IMR-90 (cell line): Measurements from ENCODE around the gene KRTAP10-6. TPM values are rescaled to one million over a fixed set of nuclear protein-coding genes. Genes with fewer than 3 reads are reported as not detected.

ENCODE experiments used
- ATAC-seq: fragments of 200-7000 bp; cut with Tn5 transposase; 2 replicates; pipeline ENCODE4 v1.9.1; 2020; ENCODE audit warnings: low read depth, mild to moderate bottlenecking, moderate library complexity
- BruUV-seq: library from RNA; stranded (reverse); fragments of 400-500 nt; replicated peaks from 2 replicates; lab custom pipeline; 2021; lab: Mats Ljungman, UMichigan
- CTCF ChIA-PET: fragments of 300-600 bp; formaldehyde crosslinking; extraction: SDS; loops from one replicate; lab custom pipeline; 2021; ENCODE audit warnings: antibody characterized with exemption; lab: Yijun Ruan, JAX
- POLR2A ChIA-PET: fragments of 300-600 bp; sonication (Branson Sonifier 250); formaldehyde crosslinking; loops from one replicate; lab custom pipeline; 2022; ENCODE audit warnings: antibody characterized with exemption; ENCODE audit not compliant: unreplicated experiment; lab: Charles Lee
- DNase-seq: peaks from one replicate; pipeline ENCODE4 v3.0.0; 2013
- H2AFZ ChIP-seq: replicated peaks from 2 replicates; pipeline ENCODE3; 2013; ENCODE audit warnings: low read length, mild to moderate bottlenecking; ENCODE audit not compliant: poor library complexity
- H2AK5ac ChIP-seq: 2 replicates; pipeline ENCODE4 v1.6.1; 2013; ENCODE audit warnings: low read depth, low read length, inconsistent platforms
- H2AK9ac ChIP-seq: replicated peaks from 2 replicates; pipeline ENCODE3; 2013; ENCODE audit warnings: mild to moderate bottlenecking, low read depth, low read length, moderate library complexity; ENCODE audit not compliant: poor library complexity
- H2BK120ac ChIP-seq: 2 replicates; pipeline ENCODE4 v1.6.1; 2013; ENCODE audit warnings: low read depth, low read length, inconsistent platforms
- H2BK15ac ChIP-seq: 3 replicates; pipeline ENCODE4 v1.6.1; 2013; ENCODE audit warnings: low read depth, low read length, inconsistent platforms
- H2BK20ac ChIP-seq: 2 replicates; pipeline ENCODE4 v1.6.1; 2013; ENCODE audit warnings: low read depth, mild to moderate bottlenecking, inconsistent platforms, low read length, moderate library complexity
- H2BK5ac ChIP-seq: 2 replicates; pipeline ENCODE4 v1.6.1; 2013; ENCODE audit warnings: mild to moderate bottlenecking, low read depth, low read length, inconsistent platforms; ENCODE audit not compliant: poor library complexity, severe bottlenecking
- H3K14ac ChIP-seq: replicated peaks from 2 replicates; pipeline ENCODE4 v1.6.1; 2013; ENCODE audit warnings: low read depth, low read length, inconsistent platforms
- H3K18ac ChIP-seq: 2 replicates; pipeline ENCODE4 v1.6.1; 2013; ENCODE audit warnings: low read depth, low read length, control low read depth
- H3K23ac ChIP-seq: 2 replicates; pipeline ENCODE4 v1.6.1; 2013; ENCODE audit warnings: low read depth, low read length, inconsistent platforms
- H3K27ac ChIP-seq: 2 replicates; pipeline ENCODE4 v1.5.1; 2013; ENCODE audit warnings: mild to moderate bottlenecking, control low read depth, low read length; ENCODE audit not compliant: insufficient read depth
- H3K27me3 ChIP-seq: 2 replicates; pipeline ENCODE4 v1.6.1; 2013; ENCODE audit warnings: low read length; ENCODE audit not compliant: control insufficient read depth, insufficient read depth
- H3K36me3 ChIP-seq: 2 replicates; pipeline ENCODE4 v1.6.1; 2013; ENCODE audit warnings: low read length, mixed read lengths; ENCODE audit not compliant: control insufficient read depth, insufficient read depth
- H3K4ac ChIP-seq: 2 replicates; pipeline ENCODE4 v1.6.1; 2013; ENCODE audit warnings: low read depth, low read length, inconsistent platforms
- H3K4me1 ChIP-seq: 2 replicates; pipeline ENCODE4 v1.6.1; 2013; ENCODE audit warnings: low read length, mixed read lengths; ENCODE audit not compliant: control insufficient read depth, insufficient read depth
- H3K4me2 ChIP-seq: 2 replicates; pipeline ENCODE4 v1.6.1; 2013; ENCODE audit warnings: low read depth, mild to moderate bottlenecking, control low read depth, low read length, moderate library complexity
- H3K4me3 ChIP-seq: 2 replicates; pipeline ENCODE4 v1.5.1; 2013; ENCODE audit warnings: low read depth, mild to moderate bottlenecking, control low read depth, low read length, moderate library complexity; ENCODE audit not compliant: insufficient read depth
- H3K56ac ChIP-seq: 2 replicates; pipeline ENCODE4 v1.6.1; 2013; ENCODE audit warnings: low read length, inconsistent platforms; ENCODE audit not compliant: insufficient read depth; ENCODE audit errors: extremely low read depth
- H3K79me1 ChIP-seq, 2 experiments: 2 replicates each; pipeline ENCODE4 v1.6.1; 2013; ENCODE audit warnings: low read length in 2 of 2, inconsistent platforms in 1 of 2, low read depth in 1 of 2
- H3K9ac ChIP-seq: 2 replicates; pipeline ENCODE4 v1.6.1; 2013; ENCODE audit warnings: low read depth, low read length, control low read depth
- H3K9me1 ChIP-seq: 2 replicates; pipeline ENCODE4 v1.6.1; 2013; ENCODE audit warnings: low read length, inconsistent platforms; ENCODE audit not compliant: insufficient read depth
- H3K9me3 ChIP-seq: 2 replicates; pipeline ENCODE4 v1.6.1; 2013; ENCODE audit warnings: low read length; ENCODE audit not compliant: control insufficient read depth, insufficient read depth
- H4K20me1 ChIP-seq: 2 replicates; pipeline ENCODE4 v1.6.1; 2013; ENCODE audit warnings: low read length, inconsistent platforms; ENCODE audit not compliant: insufficient read depth
- H4K5ac ChIP-seq: 2 replicates; pipeline ENCODE4 v1.6.1; 2013; ENCODE audit warnings: mild to moderate bottlenecking, low read depth, low read length, control low read depth
- H4K8ac ChIP-seq, 2 experiments: 2 replicates each; pipeline ENCODE4 v1.6.1; 2013; ENCODE audit warnings: low read depth in 2 of 2, low read length in 2 of 2, control low read depth in 1 of 2, inconsistent platforms in 1 of 2
- H4K91ac ChIP-seq: 2 replicates; pipeline ENCODE4 v1.6.1; 2013; ENCODE audit warnings: low read depth, low read length, inconsistent platforms; ENCODE audit not compliant: insufficient read depth
- CEBPB ChIP-seq: IDR thresholded peaks from 2 replicates; pipeline ENCODE4 v1.6.1; 2012; ENCODE audit warnings: low read depth, low read length, improper control_type of control experiment
- MXI1 ChIP-seq: IDR thresholded peaks from 2 replicates; pipeline ENCODE4 v1.6.1; 2012; ENCODE audit warnings: low read depth, mild to moderate bottlenecking, low read length, moderate library complexity, borderline replicate concordance
- WGBS, 2 experiments: methylation state at CpG; one replicate each; pipeline versions ENCODE4 v1.1.5 to v1.1.7; 2013; ENCODE audit warnings: missing lambda C conversion rate in 2 of 2; ENCODE audit not compliant: insufficient read length in 1 of 2; ENCODE audit errors: extremely low coverage in 2 of 2; 5-methylcytosine and 5-hydroxymethylcytosine counted together
- dilution Hi-C: fragments of 300-500 bp; cut with HindIII; formaldehyde crosslinking; loops from one replicate; pipeline ENCODE4 v1.14.3; 2018; ENCODE audit warnings: low sequenced_read_pairs; ENCODE audit not compliant: unreplicated experiment
- in situ Hi-C: fragments of 300-500 bp; cut with MboI; formaldehyde crosslinking; loops from 3 replicates; pipeline ENCODE4 v1.14.3; 2019; ENCODE audit warnings: low sequenced_read_pairs, inconsistent platforms, mixed read lengths
- intact Hi-C: fragments of 100-400 bp; cut with micrococcal nuclease; formaldehyde crosslinking; loops from 2 replicates; pipeline ENCODE4 v1.10.0; 2022
- polyA plus RNA-seq, 3 experiments: library from polyadenylated mRNA; depleted of rRNA; stranded (reverse); fragments of >200 nt; gene quantifications; 2 replicates each; pipeline ENCODE4 v1.2.3, GENCODE V29; 2012; ENCODE audit warnings: low replicate concordance in 1 of 3
- total RNA-seq: library from RNA; depleted of rRNA; stranded (reverse); fragments of >200 nt; gene quantifications from 2 replicates; pipeline ENCODE4 v1.2.3, GENCODE V29; 2012; rRNA removed

The KRTAP10-6 gene
- total and polyA plus RNA-seq, 2 of the 4 experiments (the other 2 are of a cell fraction), result not detected

DNA sequence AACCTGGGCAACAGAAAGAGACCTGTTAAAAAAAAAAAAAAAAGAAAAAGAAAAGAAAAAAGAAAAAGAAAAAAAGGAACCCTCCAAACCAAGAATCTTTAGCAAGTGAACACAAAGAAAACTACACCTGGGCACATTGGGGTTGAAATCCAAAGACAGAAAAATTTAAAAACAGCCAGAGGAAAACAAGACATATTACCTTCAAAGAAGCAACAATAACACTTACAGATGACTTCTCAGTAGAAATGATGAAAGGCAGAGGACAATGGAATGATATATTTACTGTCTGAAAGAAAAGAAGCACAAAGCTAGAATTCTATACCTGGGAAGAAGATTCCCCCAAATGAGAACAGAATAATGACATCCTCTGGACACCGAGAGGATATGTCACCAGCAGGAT lies 49.6 kb downstream of the KRTAP10-6 start:
- ATAC-seq (no peak), DNase-seq (no peak)
- Histone ChIP-seq H3K27ac (no peak overlapping the region), H3K27me3 (peaks cover 3% of the 10 kb centered on the region), H2AK5ac (no peak overlapping the region), H4K20me1 (no peaks in the 10 kb centered on the region), H3K4me1 (no peaks in the 10 kb centered on the region), H4K8ac (no peak overlapping the region), H2BK20ac (no peak overlapping the region), H3K23ac (no peak overlapping the region), H3K4me3 (no peak overlapping the region), H3K4me2 (no peak overlapping the region), H3K79me1 (no peaks in the 10 kb centered on the region), H3K4ac (no peak overlapping the region), H3K9me3 (peaks cover 2% of the 10 kb centered on the region), H2AFZ (no peak overlapping the region), H2BK5ac (no peak overlapping the region), H2BK120ac (no peak overlapping the region), H3K9ac (no peak overlapping the region), H2AK9ac (no peak overlapping the region), H3K14ac (no peak overlapping the region), H3K56ac (no peak overlapping the region), H3K18ac (no peak overlapping the region), H4K5ac (no peak overlapping the region), H3K9me1 (no peaks in the 10 kb centered on the region), H4K91ac (no peak overlapping the region), H2BK15ac (no peak overlapping the region), H3K36me3 (no peaks in the 10 kb centered on the region)
- in situ Hi-C loops (no loop called here), intact Hi-C loops (no loop called here), dilution Hi-C loops (no loop called here)
- ChIA-PET CTCF (no interaction called here), POLR2A (no interaction called here)
- no TSS peak for BruUV-seq
- no CpG with 5 or more reads among the region's 1 CpG for WGBS, 2 experiments
- TF ChIP-seq CEBPB, result no peak
- TF ChIP-seq MXI1, result no peak

Other genes with a start within 250 kb of the KRTAP10-6 start
- gene TRPM2, start 238.9 kb downstream of the KRTAP10-6 start, total RNA-seq, result not detected in 2 replicates
- gene TRPM2, start 238.9 kb downstream of the KRTAP10-6 start, polyA plus RNA-seq (2012; rRNA removed), result not detected in 2 replicates
- under 0.01 TPM in 2 replicates for gene LRRC3, start 137.0 kb downstream of the KRTAP10-6 start, total RNA-seq
- 0.38 and 0.53 TPM in 2 replicates for gene LRRC3, start 137.0 kb downstream of the KRTAP10-6 start, polyA plus RNA-seq (2012; rRNA removed)
- not detected in 2 replicates for gene KRTAP10-1, start 52.3 kb downstream of the KRTAP10-6 start, total RNA-seq
- not detected in 2 replicates for gene KRTAP10-1, start 52.3 kb downstream of the KRTAP10-6 start, polyA plus RNA-seq (2012; rRNA removed)
- gene KRTAP10-2, start 41.0 kb downstream of the KRTAP10-6 start, total RNA-seq, result not detected in 2 replicates
- gene KRTAP10-2, start 41.0 kb downstream of the KRTAP10-6 start, polyA plus RNA-seq (2012; rRNA removed), result not detected in 2 replicates
- not detected in 2 replicates for gene KRTAP10-3, start 33.7 kb downstream of the KRTAP10-6 start, total RNA-seq
- gene KRTAP10-3, start 33.7 kb downstream of the KRTAP10-6 start, polyA plus RNA-seq (2012; rRNA removed), result not detected in 2 replicates
- gene KRTAP10-4, start 18.8 kb downstream of the KRTAP10-6 start, total RNA-seq, result not detected in 2 replicates
- gene KRTAP10-4, start 18.8 kb downstream of the KRTAP10-6 start, polyA plus RNA-seq (2012; rRNA removed), result not detected in 2 replicates
- gene KRTAP10-5, start 11.9 kb downstream of the KRTAP10-6 start, total RNA-seq, result not detected in 2 replicates
- gene KRTAP10-5, start 11.9 kb downstream of the KRTAP10-6 start, polyA plus RNA-seq (2012; rRNA removed), result not detected in 2 replicates
- not detected in 2 replicates for gene KRTAP10-7, start 8.1 kb upstream of the KRTAP10-6 start, total RNA-seq
- gene KRTAP10-7, start 8.1 kb upstream of the KRTAP10-6 start, polyA plus RNA-seq (2012; rRNA removed), result not detected in 2 replicates
- gene KRTAP10-8, start 19.6 kb upstream of the KRTAP10-6 start, total RNA-seq, result not detected in 2 replicates
- gene KRTAP10-8, start 19.6 kb upstream of the KRTAP10-6 start, polyA plus RNA-seq (2012; rRNA removed), result not detected in 2 replicates
- not detected in 2 replicates for gene KRTAP10-9, start 34.6 kb upstream of the KRTAP10-6 start, total RNA-seq
- gene KRTAP10-9, start 34.6 kb upstream of the KRTAP10-6 start, polyA plus RNA-seq (2012; rRNA removed), result not detected in 2 replicates
- gene KRTAP10-10, start 44.9 kb upstream of the KRTAP10-6 start, total RNA-seq, result not detected in 2 replicates
- gene KRTAP10-10, start 44.9 kb upstream of the KRTAP10-6 start, polyA plus RNA-seq (2012; rRNA removed), result not detected in 2 replicates
- gene KRTAP10-11, start 53.9 kb upstream of the KRTAP10-6 start, total RNA-seq, result not detected in 2 replicates
- not detected in 2 replicates for gene KRTAP10-11, start 53.9 kb upstream of the KRTAP10-6 start, polyA plus RNA-seq (2012; rRNA removed)
- not detected in 2 replicates for gene KRTAP12-4, start 62.2 kb upstream of the KRTAP10-6 start, total RNA-seq
- not detected in 2 replicates for gene KRTAP12-4, start 62.2 kb upstream of the KRTAP10-6 start, polyA plus RNA-seq (2012; rRNA removed)
- gene KRTAP12-3, start 65.4 kb upstream of the KRTAP10-6 start, total RNA-seq, result not detected in 2 replicates
- gene KRTAP12-3, start 65.4 kb upstream of the KRTAP10-6 start, polyA plus RNA-seq (2012; rRNA removed), result not detected in 2 replicates
- gene KRTAP12-2, start 74.4 kb upstream of the KRTAP10-6 start, total RNA-seq, result not detected in 2 replicates
- gene KRTAP12-2, start 74.4 kb upstream of the KRTAP10-6 start, polyA plus RNA-seq (2012; rRNA removed), result not detected in 2 replicates
- gene KRTAP12-1, start 89.7 kb upstream of the KRTAP10-6 start, total RNA-seq, result not detected in 2 replicates
- gene KRTAP12-1, start 89.7 kb upstream of the KRTAP10-6 start, polyA plus RNA-seq (2012; rRNA removed), result not detected in 2 replicates
- not detected in 2 replicates for gene KRTAP10-12, start 104.7 kb upstream of the KRTAP10-6 start, total RNA-seq
- gene KRTAP10-12, start 104.7 kb upstream of the KRTAP10-6 start, polyA plus RNA-seq (2012; rRNA removed), result not detected in 2 replicates
- gene TSPEAR, start 119.1 kb upstream of the KRTAP10-6 start, total RNA-seq, result not detected in 2 replicates
- gene TSPEAR, start 119.1 kb upstream of the KRTAP10-6 start, polyA plus RNA-seq (2012; rRNA removed), result not detected in 2 replicates
- 65.4 and 75.8 TPM in 2 replicates for gene UBE2G2, start 209.3 kb upstream of the KRTAP10-6 start, total RNA-seq
- 81.9 and 91.7 TPM in 2 replicates for gene UBE2G2, start 209.3 kb upstream of the KRTAP10-6 start, polyA plus RNA-seq (2012; rRNA removed)
- gene SUMO3, start 225.6 kb upstream of the KRTAP10-6 start, total RNA-seq, result 64.9 and 103 TPM in 2 replicates
- 101 and 104 TPM in 2 replicates for gene SUMO3, start 225.6 kb upstream of the KRTAP10-6 start, polyA plus RNA-seq (2012; rRNA removed)